Fibroblast of lung (primary cell): Measurements from ENCODE around the gene TMEM119. TPM values are rescaled to one million over a fixed set of nuclear protein-coding genes. Genes with fewer than 3 reads are reported as not detected.

Experiments
- DNase-seq, 2 donors: peaks; one replicate each; pipeline versions ENCODE4 v3.0.0 to v3.0.0-alpha.2; 2010; ENCODE audit warnings: low read depth in 2 of 2
- H2AFZ ChIP-seq: 2 replicates; pipeline ENCODE4 v1.5.1; 2012; ENCODE audit warnings: low read length, control low read depth, inconsistent platforms
- H3K27ac ChIP-seq: 2 replicates; pipeline ENCODE4 v1.5.1; 2011; ENCODE audit warnings: low read length, control low read depth; ENCODE audit not compliant: insufficient read depth
- H3K27me3 ChIP-seq: 2 replicates; pipeline ENCODE4 v1.5.1; 2011; ENCODE audit warnings: mild to moderate bottlenecking, low read length; ENCODE audit not compliant: control insufficient read depth, insufficient read depth
- H3K36me3 ChIP-seq: 2 replicates; pipeline ENCODE4 v1.5.1; 2011; ENCODE audit warnings: low read length; ENCODE audit not compliant: control insufficient read depth, insufficient read depth
- H3K4me1 ChIP-seq: 2 replicates; pipeline ENCODE4 v1.5.1; 2011; ENCODE audit warnings: low read length; ENCODE audit not compliant: control insufficient read depth, insufficient read depth; ENCODE audit errors: extremely low read depth
- H3K4me2 ChIP-seq: 2 replicates; pipeline ENCODE4 v1.5.1; 2011; ENCODE audit warnings: low read length, control low read depth; ENCODE audit not compliant: insufficient read depth; ENCODE audit errors: extremely low read depth
- H3K4me3 ChIP-seq, 4 experiments: fragments of 200-600 bp in 1 of 4; sonication (generic) in 1 of 4; replicated peaks in 1 of 4; 2 replicates each; pipeline ENCODE4 v1.5.1; 2011 to 2016; ENCODE audit warnings: low read length in 4 of 4, low read depth in 3 of 4, mild to moderate bottlenecking in 3 of 4, control low read depth in 2 of 4, inconsistent platforms in 1 of 4, mixed read lengths in 1 of 4; ENCODE audit not compliant: insufficient read depth in 1 of 4; ENCODE audit errors: control extremely low read depth in 1 of 4
- H3K79me2 ChIP-seq: 2 replicates; pipeline ENCODE4 v1.5.1; 2012; ENCODE audit warnings: mild to moderate bottlenecking, low read length, inconsistent platforms; ENCODE audit not compliant: control insufficient read depth, insufficient read depth
- H3K9ac ChIP-seq: 2 replicates; pipeline ENCODE4 v1.5.1; 2011; ENCODE audit warnings: mild to moderate bottlenecking, low read length, control low read depth; ENCODE audit not compliant: insufficient read depth
- H3K9me3 ChIP-seq: 2 replicates; pipeline ENCODE4 v1.5.1; 2012; ENCODE audit warnings: low read depth, low read length; ENCODE audit not compliant: control insufficient read depth, insufficient read depth
- H4K20me1 ChIP-seq: 2 replicates; pipeline ENCODE4 v1.5.1; 2011; ENCODE audit warnings: low read length; ENCODE audit not compliant: control insufficient read depth, insufficient read depth; ENCODE audit errors: extremely low read depth
- CTCF ChIP-seq, 2 donors: IDR thresholded peaks in 1 of 2; conservative IDR thresholded peaks in 1 of 2; 1 replicate in 1 of 2; 2 replicates in 1 of 2; pipeline ENCODE4 v1.5.1; 2011 to 2012; ENCODE audit warnings: low read length in 2 of 2, control low read depth in 1 of 2, inconsistent platforms in 1 of 2, low read depth in 1 of 2, mild to moderate bottlenecking in 1 of 2
- EZH2 ChIP-seq: IDR thresholded peaks from 2 replicates; pipeline ENCODE4 v1.5.1; 2012; ENCODE audit warnings: low read length, control low read depth, mild to moderate bottlenecking; ENCODE audit errors: missing control alignments
- polyA plus RNA-seq, 2 donors: library from polyadenylated mRNA; depleted of rRNA in 1 of 2; stranded (reverse) in 1 of 2; unstranded in 1 of 2; fragments of >200 nt; gene quantifications; 2 replicates each; pipeline ENCODE4 v1.2.1, GENCODE V29; 2011 to 2012; ENCODE audit warnings: missing spikeins in 1 of 2
- total RNA-seq: library from RNA; depleted of rRNA; stranded (reverse); fragments of >200 nt; gene quantifications from 2 replicates; pipeline ENCODE4 v1.2.1, GENCODE V29; 2014

Gene TMEM119
- total and polyA plus RNA-seq, 2 donors (not counting 1 experiment from before 2014, with no cell fraction given): 154 to 358 TPM

- DNase-seq: no peak
- no peak for TF ChIP-seq EZH2
- TF ChIP-seq CTCF (conservative IDR thresholded peaks at IDR 0.05 in 1 of 2, IDR thresholded peaks at IDR 0.05 in 1 of 2; ENCODE audit: low read depth in 1 of 2, low read length in 2 of 2): no peak
- H3K9ac ChIP-seq: no peak overlapping the region
- no peaks in the 10 kb centered on the region for H3K9me3 ChIP-seq
- no peaks in the 10 kb centered on the region for H3K27me3 ChIP-seq
- peaks cover 12% of the 10 kb centered on the region for H3K4me1 ChIP-seq
- H3K27ac ChIP-seq: no peak overlapping the region
- no peak overlapping the region for H2AFZ ChIP-seq
- H3K79me2 ChIP-seq: no peaks in the 10 kb centered on the region
- no peaks in the 10 kb centered on the region for H3K36me3 ChIP-seq
- no peak overlapping the region for H3K4me2 ChIP-seq
- no peaks in the 10 kb centered on the region for H4K20me1 ChIP-seq
- H3K4me3 ChIP-seq: no peak overlapping the region
Observed at GRCh38 chr12:108603743-108604142, 5.9 kb upstream of the TMEM119 start.

- Histone ChIP-seq H3K79me2 (no peaks in the 10 kb centered on the region), H3K9ac (no peak overlapping the region), H3K27ac (no peak overlapping the region), H3K4me3 (no peak overlapping the region), H3K36me3 (no peaks in the 10 kb centered on the region), H3K27me3 (no peaks in the 10 kb centered on the region), H3K9me3 (no peaks in the 10 kb centered on the region), H3K4me2 (no peak overlapping the region), H2AFZ (no peak overlapping the region), H3K4me1 (peaks cover 14% of the 10 kb centered on the region), H4K20me1 (no peaks in the 10 kb centered on the region)
- DNase-seq: no peak
- TF ChIP-seq CTCF (conservative IDR thresholded peaks at IDR 0.05 in 1 of 2, IDR thresholded peaks at IDR 0.05 in 1 of 2; ENCODE audit: low read depth in 1 of 2, low read length in 2 of 2) (no peak), EZH2 (no peak)
Observed at GRCh38 chr12:108602976-108603704, 5.3 kb upstream of the TMEM119 start.

GRCh38 chr12:108602209-108602705 is 4.4 kb upstream of the TMEM119 start:
- Histone ChIP-seq H3K27ac (no peak overlapping the region), H3K27me3 (no peaks in the 10 kb centered on the region), H3K4me3 (no peak overlapping the region), H3K4me2 (no peak overlapping the region), H3K4me1 (peaks cover 16% of the 10 kb centered on the region), H2AFZ (no peak overlapping the region), H3K79me2 (peaks cover 6% of the 10 kb centered on the region), H3K9ac (no peak overlapping the region), H4K20me1 (no peaks in the 10 kb centered on the region), H3K9me3 (no peaks in the 10 kb centered on the region), H3K36me3 (no peaks in the 10 kb centered on the region)
- DNase-seq: no peak
- TF ChIP-seq EZH2 (no peak), CTCF (conservative IDR thresholded peaks at IDR 0.05 in 1 of 2, IDR thresholded peaks at IDR 0.05 in 1 of 2; ENCODE audit: low read depth in 1 of 2, low read length in 2 of 2) (no peak)
